NCI-H187 (cell line): ENCODE data around the gene TGFBR3L.
A peak's percentile ranks its signal among the peaks of the same experiment; 100 is the strongest.
"Not testable (repeated sequence)": the region's sequence is repeated elsewhere in the genome, so short reads cannot be mapped to it uniquely, and the experiment has no call there.

ENCODE experiments used
- DNase-seq, 2 experiments: peaks; one replicate each; lab custom pipeline; 2025; lab: John Stamatoyannopoulos, UW

The TGFBR3L gene

DNA sequence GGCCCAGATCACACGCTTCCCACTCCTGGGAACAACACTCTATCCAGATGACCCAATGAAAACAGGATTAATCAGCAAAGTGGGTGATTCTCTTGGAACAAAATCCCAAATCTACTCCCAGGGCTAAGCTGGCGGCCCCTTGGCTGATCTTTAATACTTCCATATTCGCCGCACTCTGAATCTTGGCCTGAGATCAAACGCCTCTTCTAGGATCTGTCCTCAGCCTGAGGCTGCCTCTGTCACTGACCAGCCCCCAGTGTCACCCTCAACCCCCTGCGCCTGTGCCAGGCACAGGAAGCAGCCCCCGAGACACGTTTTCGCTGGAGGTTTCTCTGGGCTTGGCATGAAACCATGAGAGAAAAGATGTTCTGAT, 13.7 kb downstream of the TGFBR3L start:
- DNase-seq = no peak

DNA sequence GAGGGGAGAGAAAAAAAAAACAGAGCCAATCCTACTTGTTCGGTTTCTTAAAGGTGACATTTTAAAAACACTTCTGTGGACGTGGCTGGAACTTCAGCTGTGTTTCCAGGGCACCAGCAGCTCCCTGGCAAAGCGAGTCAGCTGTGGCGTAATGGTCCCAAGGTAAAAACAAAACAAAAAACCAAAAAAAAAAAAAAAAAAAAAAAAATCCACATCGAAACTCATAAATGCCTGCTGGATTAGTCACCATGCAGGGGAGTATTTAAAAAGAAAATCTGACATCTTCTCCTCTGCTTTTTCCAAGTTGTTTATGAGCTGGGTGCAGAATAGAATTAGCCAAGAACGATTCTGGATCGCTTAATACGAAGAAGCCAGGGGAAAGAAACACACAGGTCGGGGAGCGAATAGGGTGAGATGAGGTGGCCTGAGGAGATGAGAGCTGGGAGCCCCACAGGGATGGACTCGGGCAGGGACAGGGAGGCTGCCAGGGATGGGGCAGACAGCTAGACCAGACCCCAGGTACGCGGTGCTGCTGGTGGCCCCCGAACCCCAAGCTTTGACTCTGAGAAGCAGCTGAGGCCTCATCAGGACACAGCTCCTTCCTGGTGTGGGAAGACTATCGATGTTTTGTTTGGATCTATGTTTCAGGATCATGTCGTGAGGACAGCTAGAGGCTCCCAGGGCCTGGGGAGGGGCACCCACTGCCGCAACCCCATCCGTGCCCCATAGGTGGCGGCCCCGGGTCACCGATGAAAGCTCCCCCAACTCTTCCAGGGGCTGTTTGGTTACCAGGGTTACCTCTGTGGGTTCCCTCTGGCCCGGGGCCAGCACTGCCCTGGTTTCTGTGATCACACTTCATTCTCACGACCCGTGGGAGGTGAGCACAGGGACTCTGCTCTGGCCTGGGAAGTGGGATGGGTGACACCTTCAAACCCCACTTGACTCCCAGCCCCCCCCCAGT, 14.4 kb downstream of the TGFBR3L start:
- DNase-seq = no peak

DNA sequence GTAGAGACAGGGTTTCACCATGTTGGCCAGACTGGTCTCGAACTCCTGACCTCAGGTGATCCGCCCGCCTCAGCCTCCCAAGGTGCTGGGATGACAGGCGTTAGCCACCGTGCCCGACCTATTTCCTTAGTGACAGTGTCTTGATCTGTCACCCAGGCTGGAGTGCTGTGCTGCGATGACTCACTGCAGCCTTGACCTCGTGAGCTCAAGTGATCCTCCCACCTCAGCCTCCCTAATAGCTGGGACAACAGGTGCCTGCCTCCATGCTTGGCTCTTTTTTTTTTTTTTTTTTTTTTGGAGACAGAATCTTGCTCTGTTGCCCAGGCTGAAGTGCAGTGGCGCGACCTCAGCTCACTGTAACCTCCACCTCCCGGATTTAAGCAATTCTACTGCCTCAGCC, 15.4 kb downstream of the TGFBR3L start:
- DNase-seq = not testable (repeated sequence)

DNA sequence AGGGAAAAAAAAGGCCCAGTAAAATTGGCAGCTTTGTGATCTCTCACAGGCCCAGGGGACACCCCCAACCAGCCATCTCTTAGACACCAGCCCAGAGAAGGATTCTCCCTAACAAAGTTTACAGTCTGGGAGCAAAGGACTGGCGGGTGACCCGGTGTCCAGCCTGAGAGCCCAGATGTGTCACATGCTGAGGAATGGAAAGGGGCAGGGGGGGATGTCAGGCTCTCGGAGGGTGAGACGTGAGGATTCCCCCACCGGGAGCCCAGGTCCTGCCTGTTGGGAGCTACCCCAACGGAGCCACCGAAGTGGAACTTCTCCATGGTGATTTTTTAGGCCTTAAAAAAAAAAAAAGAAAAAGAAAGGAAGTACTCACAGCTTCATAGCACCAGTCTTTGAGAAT, 16.1 kb downstream of the TGFBR3L start:
- no peak for DNase-seq

DNA sequence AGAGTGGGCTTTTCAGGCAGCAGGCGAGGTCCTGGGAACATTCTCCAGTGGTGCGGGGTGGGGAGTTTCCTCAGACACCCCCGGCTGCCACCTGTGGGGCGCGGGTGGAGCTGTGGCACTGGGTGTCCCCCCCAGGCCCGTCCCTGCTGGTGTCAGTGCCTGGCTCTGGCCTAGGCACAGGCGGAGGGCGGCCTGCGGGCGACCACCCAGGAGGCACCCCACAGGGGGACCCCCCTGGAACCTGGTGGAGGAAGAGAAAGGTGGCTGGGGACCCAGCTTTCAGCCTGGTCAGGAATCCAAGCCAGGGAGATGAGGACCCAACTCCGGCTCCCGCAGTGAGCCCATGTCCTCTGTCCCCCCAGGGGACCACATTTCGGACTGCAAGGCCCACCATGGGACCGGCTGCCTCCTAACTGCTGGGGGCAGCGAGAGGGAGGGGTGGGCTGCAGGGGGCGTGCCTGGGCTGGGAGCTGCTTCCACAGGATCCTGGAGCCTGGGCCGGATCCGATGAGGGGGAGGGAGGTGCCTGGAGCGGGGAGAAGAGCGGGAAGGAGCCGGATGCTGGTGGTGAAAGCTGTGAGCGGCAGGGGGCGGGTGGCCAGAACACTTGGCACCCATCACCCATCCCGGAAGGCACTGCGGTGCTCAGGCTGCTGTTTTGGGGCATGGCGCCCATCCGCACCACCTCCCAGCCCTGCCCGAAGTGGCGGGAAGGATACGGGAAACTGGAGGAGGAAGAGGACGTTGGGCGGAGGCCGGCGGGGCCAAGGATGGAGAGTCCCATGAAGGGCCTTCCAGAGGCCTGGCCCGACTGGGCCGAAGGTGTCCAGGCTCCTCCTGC, 16.8 kb downstream of the TGFBR3L start:
- DNase-seq = no peak

DNA sequence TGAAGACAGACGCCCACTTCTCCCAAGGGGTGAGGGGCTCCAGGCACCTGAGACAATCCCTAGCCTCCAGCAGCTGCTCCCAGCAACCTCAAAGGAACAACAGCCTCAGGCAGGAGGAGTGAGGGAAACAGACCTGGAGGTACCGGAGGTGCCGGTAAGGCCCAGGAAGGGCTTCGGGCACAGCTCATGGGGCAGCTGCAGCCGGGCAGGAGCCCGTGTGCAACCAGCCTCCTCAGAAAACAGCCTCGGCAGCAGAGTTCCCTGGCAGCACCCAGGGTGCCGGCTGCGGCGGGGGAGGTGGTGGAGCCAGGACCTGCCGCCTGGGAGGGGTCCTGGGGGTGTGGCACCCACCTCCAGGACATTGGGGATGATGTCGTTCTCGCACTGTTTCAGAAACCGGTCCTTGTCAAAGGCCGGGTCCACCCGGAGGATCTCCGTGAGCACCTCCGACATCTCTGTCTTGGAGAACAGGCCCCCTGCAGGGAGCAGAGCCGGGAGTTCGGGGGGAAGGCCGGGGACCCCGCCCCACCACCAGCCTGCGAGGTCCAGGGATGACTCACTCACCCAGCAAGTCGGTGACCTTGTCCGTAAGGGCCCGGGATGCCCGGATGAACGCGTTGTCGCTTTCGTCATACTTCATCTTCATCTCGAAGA, 17.8 kb downstream of the TGFBR3L start:
- DNase-seq = no peak

DNA sequence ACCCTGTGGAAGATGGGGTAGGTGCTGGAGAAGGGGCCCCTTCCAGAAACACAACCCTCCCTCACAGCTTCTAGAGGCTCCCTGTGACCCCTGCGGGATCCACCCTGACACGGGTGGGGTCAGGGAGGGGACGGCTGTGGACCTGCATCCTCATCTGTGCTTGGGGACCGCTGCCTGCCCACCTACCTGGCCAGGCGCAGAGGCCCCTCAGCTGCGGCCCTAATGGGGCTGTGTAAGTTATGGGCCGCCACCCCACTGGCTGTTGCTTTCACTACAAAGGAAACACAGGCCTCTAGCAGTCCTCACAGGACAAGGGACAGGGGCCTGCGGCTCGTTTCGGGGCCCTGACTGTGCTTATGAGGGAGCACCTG, 18.3 kb downstream of the TGFBR3L start:
- DNase-seq = no peak

DNA sequence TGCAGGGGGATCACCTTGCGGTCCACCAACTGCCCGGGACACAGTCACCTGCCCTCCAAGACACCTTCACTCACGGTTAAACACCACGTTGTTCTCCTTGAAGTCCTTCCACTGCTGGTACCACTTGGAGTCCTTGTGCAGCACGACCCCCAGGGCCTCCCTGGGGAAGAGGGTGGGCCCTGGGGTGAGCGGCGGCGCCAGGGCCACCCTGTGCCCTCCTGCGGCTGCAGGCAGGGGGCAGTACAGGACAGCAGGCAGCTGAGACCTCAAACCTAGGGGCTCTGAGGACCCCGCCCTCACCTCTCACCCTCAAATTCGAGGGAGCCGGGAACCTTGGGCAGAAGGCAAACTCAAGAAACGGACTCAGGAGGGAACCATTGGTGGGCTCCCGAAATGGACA, 18.8 kb downstream of the TGFBR3L start:
- DNase-seq = no peak

DNA sequence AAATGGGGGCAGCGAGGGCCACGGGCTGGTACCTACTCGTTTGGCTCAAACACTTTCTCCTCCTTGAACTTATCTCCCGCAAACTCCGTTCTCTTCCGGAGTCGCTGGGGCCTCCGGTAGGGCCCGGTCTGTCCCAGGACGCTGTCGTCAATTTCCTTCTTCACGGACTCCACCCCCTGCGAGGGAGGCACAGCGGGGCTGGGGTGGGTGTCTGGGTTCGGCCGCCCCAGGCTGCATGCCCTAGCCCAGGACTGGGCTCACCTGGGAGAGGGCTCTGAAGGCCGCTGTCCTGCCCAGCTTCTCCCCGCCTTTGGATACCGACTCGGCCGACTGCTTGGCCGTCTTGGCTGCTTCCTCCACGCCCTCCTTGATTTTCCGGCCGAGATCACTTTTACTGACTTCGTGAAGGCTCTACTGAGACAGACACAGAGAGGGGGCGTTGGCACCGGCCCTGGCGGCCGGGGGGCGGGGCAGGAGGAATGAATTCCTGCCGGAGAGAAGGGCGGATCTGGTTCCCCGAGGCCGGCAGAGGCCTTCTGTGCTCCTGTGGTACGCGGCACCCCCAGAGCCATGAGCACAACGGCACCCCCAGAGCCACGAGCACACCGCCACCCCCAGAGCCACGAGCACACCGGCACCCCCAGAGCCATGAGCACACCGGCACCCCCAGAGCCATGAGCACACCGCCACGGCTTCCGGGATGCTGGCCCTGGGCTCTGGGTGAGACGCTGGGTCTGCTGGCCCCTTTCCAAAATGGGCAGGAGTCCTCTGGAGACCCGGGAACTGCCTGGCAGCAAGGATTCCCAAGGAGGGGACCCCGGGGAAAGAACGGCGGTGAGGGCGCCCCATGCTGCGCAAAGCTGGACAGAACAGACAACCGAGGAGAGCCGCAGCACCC, 19.4 kb downstream of the TGFBR3L start:
- no peak for DNase-seq

DNA sequence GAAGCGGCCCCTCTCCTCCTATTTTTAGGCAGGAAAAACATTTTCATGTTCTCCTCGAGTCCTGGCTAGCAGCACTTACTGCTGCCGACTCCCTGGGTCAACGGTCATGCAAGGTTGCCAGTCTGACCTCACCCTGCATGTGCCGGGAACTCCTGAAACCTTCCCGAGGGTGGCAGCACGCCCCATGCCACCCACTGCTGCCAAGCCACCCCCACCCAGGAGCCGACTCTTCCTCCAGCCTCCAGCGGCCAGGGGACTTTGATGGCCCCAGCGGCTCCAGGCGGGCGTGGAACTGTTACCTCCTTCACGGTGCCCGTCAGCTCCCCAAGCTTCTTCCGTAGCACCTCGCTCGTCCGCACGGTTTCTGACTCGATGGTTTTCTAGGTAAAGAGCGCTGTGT, 20.1 kb downstream of the TGFBR3L start:
- no peak for DNase-seq

DNA sequence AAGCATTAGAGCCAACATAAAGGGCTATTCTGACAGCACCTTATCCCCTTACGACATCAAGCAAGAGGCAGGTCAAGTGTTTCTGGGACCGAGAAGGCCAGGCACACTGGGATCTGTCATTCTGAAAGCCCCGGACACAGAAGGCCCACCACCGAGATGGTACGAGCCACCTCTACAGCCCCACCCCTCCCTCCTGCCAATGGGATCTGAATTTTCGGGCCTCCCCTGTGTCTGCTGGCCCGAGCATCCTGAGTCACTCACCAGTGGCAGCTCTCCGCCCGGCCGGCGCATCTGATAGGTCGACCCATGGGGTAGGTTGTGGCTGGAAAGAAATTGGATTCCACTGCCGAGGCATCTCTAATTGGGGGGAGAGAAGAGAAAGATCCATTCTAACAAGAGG, 26.2 kb downstream of the TGFBR3L start:
- DNase-seq = no peak

DNA sequence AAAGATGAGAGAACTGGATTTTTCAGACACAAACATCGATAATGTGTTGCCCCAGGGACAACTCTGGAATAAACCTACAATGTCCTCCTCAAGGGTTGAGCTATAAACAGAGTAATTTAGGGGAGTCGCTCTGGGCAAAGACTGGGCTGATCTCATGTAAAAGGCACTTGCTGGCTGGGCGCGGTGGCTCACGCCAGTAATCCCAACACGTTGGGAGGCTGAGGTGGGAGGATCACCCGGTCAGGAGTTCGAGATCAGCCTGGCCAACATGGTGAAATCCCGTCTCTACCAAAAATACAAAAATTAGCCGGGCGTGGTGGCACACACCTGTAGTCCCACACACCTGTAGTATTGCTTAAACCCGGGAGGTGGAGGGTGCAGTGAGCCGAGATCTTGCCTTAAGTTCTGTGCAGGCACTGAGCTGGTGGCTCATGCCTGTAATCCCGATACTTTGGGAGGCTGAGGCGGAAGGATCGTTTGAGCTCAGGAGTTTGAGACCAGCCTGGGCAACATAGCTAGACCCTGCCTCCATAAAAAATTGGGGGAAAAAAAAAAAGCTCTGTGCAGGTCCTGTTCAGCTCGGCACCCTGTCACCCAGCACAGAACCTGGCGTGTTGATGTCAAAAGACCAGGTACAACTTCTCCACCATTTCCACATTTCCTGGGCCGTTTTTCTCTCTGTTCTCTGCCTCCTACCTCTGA, 27.4 kb downstream of the TGFBR3L start:
- no peak for DNase-seq

DNA sequence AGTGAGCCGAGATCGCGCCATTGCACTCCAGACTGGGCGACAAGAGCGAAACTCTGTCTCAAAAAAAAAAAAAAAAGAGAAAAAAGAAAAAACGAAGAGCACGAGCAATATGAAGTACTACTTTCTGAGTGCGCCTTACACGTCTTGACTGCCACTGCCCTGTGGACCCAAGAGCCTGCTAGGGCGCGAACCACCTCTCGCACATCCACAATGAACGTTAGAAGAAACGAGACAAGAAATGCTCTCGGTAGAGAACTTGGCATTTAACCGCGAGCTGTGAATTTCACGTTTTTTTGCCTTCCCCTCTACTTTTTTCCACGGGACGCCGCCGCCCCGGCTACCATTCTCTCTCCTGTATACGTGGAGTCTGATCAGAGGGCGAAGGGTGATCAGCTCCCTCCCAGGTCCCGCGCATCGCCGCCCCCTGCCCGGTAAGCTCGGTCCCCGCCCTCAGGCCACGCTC, 28.4 kb downstream of the TGFBR3L start:
- DNase-seq = no peak

DNA sequence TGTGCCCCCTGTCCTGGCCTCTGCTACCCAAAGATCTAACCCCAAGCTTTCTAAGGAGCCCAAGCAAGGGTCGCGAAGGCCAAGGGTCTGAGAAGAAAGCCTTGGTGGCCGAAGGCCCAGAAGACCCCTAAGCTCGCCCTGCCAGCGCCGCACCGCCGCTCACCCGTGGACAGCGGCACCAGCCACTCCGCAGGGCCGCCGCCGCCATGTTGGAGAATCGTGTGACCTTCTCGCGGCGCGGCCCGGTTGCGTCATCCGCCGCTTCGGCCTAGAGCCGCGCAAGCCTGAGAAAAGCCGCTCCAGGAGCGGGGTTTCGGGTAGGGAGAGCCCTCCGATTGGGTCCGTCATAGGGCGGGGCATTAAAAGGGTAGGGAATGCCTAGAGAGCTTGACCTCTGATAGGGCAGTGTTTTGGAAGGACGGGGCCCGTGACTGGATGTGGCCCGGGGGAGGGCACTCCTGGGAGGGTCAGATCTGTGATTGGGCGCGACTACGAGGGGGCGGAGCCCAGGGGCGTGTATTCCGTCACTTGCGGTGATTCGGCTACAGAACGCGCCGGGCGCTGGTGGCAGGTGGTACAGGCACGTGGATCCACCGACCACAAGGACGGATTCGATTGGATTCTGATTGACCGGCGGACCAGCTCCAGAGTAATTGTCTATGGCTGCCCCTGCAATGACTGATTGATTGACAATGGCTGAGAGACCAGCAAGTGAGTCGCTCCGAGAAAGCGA, 29.0 kb downstream of the TGFBR3L start, which contains the start of gene TIMM44:
Gene TIMM44, minus strand, starts transcription at position 223 of the 733 bp plus-strand sequence. Its CDS starts 15 bp downstream, at position 208.
- DNase-seq = peak; percentile 76 to 95

DNA sequence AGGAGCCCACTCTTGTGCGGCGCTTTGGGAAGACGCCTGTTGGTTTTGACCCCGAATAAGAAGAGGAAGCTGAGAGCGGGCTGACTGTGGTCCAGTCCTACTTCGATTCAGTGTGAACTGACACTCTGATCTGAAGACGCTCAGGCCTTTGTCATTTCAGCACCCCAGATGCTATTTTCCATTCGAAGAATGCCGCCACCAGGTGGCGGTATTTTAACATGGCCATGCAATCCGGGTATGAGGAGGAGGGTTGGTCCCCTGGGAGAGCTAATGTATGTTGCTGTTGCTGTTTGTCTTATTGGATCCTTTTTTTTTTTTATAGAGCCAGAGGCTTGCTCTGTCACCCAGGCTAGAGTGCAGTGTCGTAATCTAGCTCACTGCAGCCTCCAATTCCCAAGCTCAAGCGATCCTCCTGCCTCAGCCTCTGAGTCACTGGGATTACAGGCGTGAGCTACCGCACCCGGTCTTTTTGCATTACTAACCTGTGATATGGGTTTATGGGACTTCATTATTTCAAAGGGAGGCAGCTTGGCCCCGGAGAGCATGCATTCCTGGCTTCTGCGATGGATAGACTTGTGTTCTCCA, 29.6 kb downstream of the TGFBR3L start:
- peak; percentile 60 to 78 for DNase-seq

DNA sequence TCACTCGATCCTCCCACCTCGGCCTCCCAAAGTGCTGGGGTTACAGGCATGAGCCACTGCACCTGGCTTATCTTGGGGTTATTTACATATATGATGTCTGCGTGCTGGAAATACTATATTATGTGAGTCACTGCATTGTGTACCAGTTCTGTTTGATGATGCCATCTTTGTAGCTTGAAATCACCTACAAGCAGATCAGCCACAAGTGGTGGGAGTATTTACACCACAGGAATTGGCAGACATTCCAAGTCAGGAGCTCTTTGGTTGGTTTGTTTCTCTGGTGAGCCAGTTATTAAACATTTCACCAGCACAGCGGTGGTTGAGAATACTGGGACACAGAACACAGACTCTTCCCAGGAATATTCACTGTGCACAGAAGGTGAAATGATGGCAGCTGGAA, 33.3 kb downstream of the TGFBR3L start:
- no peak for DNase-seq

DNA sequence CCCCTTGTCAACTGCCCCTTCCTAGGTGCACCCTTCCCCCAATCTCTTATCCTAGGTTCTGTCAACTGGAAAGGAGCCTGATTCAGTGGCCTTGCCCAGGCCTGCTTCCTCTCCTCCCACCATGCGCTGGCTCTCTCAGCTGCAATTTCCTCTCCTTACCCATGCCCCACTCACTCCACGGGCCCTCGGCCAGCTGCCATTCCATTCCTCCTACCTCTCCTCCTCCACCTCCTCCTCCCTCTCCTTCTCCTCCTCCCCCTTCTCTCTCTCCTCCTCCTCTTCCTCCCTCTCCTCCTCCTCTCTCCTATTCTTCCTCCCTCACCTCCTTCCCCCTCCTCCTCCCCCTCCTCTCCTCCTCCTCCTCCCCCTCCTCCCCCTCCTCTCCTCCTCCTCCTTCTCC, 38.4 kb downstream of the TGFBR3L start:
- no peak for DNase-seq

DNA sequence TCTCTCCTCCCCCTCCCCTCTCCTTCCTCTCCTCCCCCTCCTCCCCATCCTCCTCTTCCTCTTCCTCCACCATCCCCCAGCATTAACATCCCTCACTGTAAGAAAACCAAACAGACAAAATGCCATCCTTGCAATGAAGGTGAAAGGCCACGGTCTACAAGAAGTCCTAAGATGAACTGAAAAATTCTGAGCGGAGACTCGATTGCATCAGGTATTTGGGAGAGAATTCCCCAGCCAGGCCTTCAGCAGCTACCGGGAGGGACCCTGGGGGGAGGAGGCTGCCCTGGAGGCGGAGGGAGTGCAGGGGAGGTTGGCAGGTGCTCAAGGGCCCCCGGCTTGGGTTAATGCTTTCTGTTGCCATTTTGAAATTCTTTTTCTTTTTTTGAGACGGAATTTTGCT, 38.9 kb downstream of the TGFBR3L start:
- DNase-seq = no peak

DNA sequence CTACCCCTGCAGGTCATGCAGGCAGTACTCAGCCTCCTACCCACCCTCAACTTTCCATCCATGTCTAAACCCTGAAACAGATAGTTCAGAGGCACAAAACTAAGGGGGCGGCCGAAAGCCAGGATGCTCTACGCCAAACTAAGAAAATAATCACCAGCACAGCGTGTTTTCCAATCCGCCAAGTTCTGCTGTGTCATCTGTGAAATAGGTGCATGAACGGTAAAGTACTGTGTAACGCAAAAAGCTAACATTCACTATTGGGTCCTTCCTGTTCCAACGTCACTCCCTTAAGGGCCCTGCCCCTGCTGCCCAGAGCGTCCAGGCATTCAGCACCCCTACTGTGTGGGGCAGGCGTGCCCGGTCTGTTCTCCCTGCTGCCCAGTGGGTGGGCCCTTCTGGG, 41.1 kb downstream of the TGFBR3L start:
- no peak for DNase-seq

DNA sequence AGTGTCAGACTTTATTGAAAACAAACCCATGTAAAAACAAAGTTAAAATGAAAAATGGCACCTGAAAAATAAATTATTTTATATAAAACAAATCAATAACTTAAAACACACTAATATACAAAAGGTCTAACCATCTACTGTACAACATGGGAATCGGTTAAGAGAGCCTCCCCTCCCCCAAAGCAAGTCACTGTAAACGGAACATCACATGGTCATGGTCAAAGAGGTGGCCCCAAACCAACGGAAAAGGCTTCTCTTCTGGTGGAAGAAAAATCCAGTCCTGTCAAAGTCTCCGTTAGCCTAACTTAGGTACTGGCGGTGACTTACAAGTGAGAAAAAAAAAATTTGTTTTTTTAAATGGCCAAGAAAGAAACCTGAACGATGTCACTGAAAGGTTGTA, 44.6 kb downstream of the TGFBR3L start:
- no peak for DNase-seq
